ENCODE data around the gene SETD1B.

- TF ChIP-seq FOS (IDR thresholded peaks at IDR 0.05; ENCODE audit: low read depth, low read length) = no peak
- no peak for TF ChIP-seq MAFK (IDR thresholded peaks at IDR 0.05; ENCODE audit: low read depth, low read length)
- TF ChIP-seq CTCF (conservative IDR thresholded peaks at IDR 0.05; ENCODE audit: low read depth, low read length) = no peak
- no peak for TF ChIP-seq MXI1 (IDR thresholded peaks at IDR 0.05; ENCODE audit: borderline replicate concordance, low read depth, low read length)
- TF ChIP-seq POLR2A (IDR thresholded peaks at IDR 0.05; ENCODE audit: low read depth, low read length) = no peak
- no peak for TF ChIP-seq BHLHE40 (IDR thresholded peaks at IDR 0.05; ENCODE audit: low read depth, low read length)
- no peak for TF ChIP-seq USF2 (IDR thresholded peaks at IDR 0.05; ENCODE audit: low read depth, low read length)
- no peak for TF ChIP-seq CEBPB (IDR thresholded peaks at IDR 0.05; ENCODE audit: low read depth, low read length)
- no peak for TF ChIP-seq SMC3 (IDR thresholded peaks at IDR 0.05; ENCODE audit: low read depth, low read length)
- no peak for TF ChIP-seq RFX5 (IDR thresholded peaks at IDR 0.05; ENCODE audit: low read depth, low read length)
- TF ChIP-seq MAZ (IDR thresholded peaks at IDR 0.05; ENCODE audit: borderline replicate concordance, low read depth, low read length) = no peak
- TF ChIP-seq NFE2L2 (IDR thresholded peaks at IDR 0.05; ENCODE audit: low read depth, low read length) = no peak
- TF ChIP-seq RAD21 (IDR thresholded peaks at IDR 0.05; ENCODE audit: low read length) = no peak
Measured at GRCh38 chr12:121814429-121815119, 10.8 kb downstream of the SETD1B start.

Measured in IMR-90 (cell line).